Panc1 (cell line): ENCODE measurements around the gene BMAL1.

Experiments
- CTCF ChIP-seq: fragments of 450-650 bp; IDR thresholded peaks from 2 replicates; pipeline ENCODE4 v1.5.1; 2017; ENCODE audit warnings: mild to moderate bottlenecking
- POLR2AphosphoS5 ChIP-seq: IDR thresholded peaks from 2 replicates; pipeline ENCODE4 v1.6.1; 2012; ENCODE audit warnings: mild to moderate bottlenecking, low read depth, low read length, moderate library complexity
- SIN3A ChIP-seq: IDR thresholded peaks from 2 replicates; pipeline ENCODE4 v1.6.1; 2012; ENCODE audit warnings: low read depth, mild to moderate bottlenecking, low read length, moderate library complexity, borderline replicate concordance; ENCODE audit not compliant: insufficient read depth
- TCF7L2 ChIP-seq: IDR thresholded peaks from 2 replicates; pipeline ENCODE4 v1.6.1; 2011; ENCODE audit warnings: mild to moderate bottlenecking, low read depth, low read length, inconsistent platforms
- TF ChIP-seq, protein P1 (sequence below), 2 experiments: IDR thresholded peaks; 2 replicates each; pipeline ENCODE4 v1.6.1; 2011 to 2012; ENCODE audit warnings: low read depth in 2 of 2, control low read depth in 1 of 2, low read length in 1 of 2, mild to moderate bottlenecking in 1 of 2, moderate library complexity in 1 of 2; ENCODE audit not compliant: insufficient read depth in 1 of 2

DNA sequence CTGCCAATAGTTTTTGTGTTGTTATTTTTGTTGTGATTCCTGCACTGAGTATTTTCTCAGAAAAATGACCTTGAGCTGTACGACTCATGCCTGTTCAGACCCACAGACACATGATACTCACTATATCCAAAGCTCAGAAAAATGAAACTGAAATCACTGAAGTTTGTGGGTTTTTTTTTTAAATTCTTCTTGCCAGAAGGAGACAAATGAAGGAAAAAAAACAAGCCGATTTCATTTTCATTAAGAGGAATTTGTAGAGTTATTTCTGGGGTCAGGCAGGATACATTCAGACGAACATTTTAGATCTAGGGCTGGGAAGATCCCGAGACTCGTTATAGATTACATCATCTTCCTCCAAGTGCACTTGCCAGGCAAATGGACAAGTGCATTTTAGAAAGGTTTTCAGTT lies 60.4 kb downstream of the BMAL1 start:
- TF ChIP-seq TCF7L2 = no peak
- TF ChIP-seq CTCF = no peak
- TF ChIP-seq POLR2AphosphoS5 = no peak
- TF ChIP-seq SIN3A = no peak
- TF ChIP-seq, protein P1, sequence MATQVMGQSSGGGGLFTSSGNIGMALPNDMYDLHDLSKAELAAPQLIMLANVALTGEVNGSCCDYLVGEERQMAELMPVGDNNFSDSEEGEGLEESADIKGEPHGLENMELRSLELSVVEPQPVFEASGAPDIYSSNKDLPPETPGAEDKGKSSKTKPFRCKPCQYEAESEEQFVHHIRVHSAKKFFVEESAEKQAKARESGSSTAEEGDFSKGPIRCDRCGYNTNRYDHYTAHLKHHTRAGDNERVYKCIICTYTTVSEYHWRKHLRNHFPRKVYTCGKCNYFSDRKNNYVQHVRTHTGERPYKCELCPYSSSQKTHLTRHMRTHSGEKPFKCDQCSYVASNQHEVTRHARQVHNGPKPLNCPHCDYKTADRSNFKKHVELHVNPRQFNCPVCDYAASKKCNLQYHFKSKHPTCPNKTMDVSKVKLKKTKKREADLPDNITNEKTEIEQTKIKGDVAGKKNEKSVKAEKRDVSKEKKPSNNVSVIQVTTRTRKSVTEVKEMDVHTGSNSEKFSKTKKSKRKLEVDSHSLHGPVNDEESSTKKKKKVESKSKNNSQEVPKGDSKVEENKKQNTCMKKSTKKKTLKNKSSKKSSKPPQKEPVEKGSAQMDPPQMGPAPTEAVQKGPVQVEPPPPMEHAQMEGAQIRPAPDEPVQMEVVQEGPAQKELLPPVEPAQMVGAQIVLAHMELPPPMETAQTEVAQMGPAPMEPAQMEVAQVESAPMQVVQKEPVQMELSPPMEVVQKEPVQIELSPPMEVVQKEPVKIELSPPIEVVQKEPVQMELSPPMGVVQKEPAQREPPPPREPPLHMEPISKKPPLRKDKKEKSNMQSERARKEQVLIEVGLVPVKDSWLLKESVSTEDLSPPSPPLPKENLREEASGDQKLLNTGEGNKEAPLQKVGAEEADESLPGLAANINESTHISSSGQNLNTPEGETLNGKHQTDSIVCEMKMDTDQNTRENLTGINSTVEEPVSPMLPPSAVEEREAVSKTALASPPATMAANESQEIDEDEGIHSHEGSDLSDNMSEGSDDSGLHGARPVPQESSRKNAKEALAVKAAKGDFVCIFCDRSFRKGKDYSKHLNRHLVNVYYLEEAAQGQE (IDR thresholded peaks at IDR 0.05; ENCODE audit: insufficient read depth in 1 of 2, low read depth in 2 of 2, low read length in 1 of 2) = no peak
